Stimulated activated CD8-positive, alpha-beta memory T cell treated with anti-CD3 and anti-CD28 coated beads, Interleukin-4, amount 100 ng/mL, for 4 hours (primary cell): ENCODE results near the gene RANGAP1.
"Not testable (repeated sequence)": the region's sequence is repeated elsewhere in the genome, so short reads cannot be mapped to it uniquely, and the experiment has no call there.

Experiments
- DNase-seq, 2 donors: peaks; one replicate each; pipeline ENCODE4 v3.0.0-alpha.2; 2020; ENCODE audit warnings: low read depth in 2 of 2, low spot score in 1 of 2

RANGAP1 gene

DNA sequence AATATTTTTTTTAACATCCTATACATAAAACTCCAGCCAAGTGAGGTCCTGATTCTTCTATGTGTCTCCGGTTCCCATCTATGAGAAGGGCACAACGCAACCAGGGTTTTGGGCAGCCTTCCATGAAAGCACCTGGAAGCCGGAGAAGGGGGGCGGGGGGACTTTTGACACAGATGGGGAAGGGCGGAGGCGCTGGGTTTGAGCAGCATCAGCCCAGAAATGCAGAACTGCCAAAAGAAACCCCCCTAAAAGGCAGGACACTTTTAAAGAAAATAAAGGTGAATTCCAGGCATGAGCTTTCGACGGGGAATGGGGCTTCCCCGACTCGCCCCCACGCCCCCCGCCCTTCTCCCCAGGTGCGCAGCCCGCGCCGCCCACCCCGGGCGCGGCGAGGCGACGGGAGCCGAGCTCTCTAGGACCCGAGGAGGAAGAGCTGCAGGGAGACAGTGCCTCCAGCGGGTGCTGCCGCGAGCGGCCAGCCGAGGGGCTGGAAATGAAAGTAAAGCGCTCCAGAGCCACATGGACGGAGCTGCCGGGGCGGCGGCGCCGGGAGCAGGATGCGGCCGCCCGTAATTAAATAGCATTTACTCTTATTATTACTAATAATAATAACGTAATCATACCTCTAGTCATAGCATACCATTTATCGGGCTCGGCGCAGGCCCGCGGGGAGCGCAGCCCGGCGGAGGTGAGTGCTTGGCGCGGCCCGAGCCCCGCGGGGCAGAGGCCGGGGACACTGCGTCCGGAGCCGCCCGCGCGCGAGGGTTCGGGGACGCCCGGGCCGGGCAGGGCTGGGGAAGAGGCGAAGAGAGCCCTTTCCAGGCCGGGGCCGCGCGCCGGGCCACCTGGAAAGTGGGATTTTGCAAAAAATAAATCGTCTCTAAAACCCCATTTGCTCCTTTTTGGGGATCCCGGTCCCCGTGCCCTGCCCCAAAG lies 15.4 kb upstream of the RANGAP1 start, which contains the start of gene ZC3H7B:
TSS of gene ZC3H7B (plus strand) at position 441 of the 936 bp plus-strand sequence. CDS start 19,136 bp downstream, outside the sequence.
- peak; percentile 61 to 76 for DNase-seq

DNA sequence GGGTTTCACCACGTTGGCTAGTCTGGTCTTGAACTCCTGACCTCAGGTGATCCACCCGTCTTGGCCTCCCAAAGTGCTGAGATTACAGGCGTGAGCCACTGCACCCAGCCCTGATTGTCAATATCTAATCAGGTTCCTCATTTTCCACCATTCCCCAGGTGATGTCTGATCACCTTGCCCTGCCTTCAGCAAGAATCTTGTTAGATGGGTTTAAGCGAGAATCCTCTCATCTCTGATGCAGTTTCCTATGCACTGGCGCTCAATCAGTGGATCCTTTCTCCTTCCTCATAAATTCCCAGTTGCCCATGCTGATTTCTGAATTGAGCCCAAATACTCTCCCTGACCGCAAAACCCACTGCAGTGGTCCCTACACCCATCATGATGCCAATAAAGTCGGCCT lies 14.7 kb upstream of the RANGAP1 start:
- DNase-seq, result no peak

DNA sequence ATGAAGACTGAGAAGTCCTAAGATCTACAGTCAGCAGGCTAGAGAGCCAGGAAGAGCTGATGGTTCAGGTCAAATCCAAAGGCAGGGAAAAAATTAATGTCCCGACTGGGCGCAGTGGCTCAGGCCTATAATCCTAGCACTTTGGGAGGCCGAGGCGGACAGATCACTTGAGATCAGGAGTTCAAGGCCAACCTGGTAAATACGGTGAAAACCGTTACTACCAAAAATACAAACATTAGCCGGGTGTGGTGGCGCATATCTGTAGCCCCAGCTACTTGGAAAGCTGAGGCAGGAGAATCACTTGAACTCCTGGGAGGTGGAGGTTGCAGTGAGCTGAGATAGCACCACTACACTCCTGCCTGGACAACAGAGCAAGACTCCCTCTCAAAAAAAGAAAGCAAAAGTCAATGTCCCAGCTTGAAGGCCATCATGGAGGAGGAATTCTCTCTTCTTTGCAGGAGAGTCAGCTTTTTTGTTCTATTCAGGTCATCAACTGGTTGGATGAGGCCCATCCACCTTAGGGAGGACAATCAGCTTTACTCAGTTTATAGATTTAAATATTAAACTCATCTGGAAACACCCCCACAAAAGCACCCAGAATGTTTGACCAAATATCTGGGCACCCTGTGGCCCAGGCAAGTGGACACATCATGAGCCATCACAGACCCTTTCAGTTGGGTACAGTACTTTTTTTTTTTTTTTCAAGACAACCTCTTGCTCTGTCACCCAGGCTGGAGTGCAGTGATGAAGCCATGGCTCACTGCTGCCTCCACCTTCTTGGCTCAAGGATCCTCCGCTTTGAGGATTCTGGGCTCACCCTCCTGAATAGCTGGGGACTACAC lies 11.1 kb upstream of the RANGAP1 start:
- DNase-seq, result no peak

DNA sequence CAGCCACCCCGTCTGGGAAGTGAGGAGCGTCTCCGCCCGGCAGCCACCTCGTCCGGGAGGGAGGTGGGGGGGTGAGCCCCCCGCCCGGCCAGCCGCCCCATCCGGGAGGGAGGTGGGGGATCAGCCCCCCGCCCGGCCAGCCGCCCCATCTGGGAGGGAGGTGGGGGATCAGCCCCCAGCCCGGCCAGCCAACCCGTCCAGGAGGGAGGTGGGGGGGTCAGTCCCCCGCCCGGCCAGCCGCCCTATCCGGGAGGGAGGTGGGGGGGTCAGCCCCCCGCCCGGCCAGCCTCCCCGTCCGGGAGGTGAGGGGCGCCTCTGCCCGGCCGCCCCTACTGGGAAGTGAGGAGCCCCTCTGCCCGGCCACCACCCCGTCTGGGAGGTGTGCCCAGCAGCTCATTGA lies 8.8 kb upstream of the RANGAP1 start:
- not testable (repeated sequence) for DNase-seq

DNA sequence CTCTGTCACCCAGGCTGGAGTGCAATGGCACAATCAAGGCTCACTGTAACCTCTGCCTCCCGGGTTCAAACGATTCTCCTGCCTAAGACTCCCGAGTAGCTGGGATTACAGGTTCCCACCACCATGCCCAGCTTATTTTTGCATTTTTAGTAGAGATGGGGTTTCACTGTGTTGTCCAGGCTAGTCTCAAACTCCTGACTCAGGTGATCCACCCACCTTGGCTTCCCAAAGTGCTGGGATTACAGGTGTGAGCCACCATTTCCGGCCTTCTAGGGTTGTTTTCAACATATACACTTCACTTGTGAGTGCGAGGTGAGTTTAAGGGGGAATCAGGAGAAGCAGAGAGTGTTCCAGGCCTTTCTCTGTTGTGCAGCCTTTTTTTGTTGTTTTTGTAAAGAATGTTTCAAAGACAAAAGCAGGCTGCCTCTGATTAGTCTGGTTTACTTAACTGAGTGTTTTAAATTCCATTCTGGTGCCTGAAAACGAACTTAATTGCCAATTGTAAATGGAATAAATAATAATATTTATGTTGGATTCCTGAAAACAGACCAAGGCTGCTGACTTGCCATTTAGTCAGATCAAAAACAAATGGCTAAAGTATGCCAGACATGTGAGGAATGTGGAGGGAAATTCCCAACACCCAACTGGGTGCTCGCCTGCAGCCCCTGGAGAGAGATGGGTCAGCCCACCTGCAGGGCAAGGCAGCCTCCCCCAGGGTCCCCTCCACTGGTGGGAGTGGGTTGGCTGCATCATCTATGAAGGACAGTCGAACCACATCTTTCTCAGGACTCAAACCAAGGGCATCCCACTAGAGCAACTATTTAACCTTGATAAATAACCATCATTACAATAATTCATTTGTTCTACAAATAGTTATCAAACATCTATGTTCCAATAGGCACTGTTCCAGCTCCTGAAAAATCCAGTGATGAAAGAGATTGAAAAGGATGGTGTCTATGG lies 4.6 kb upstream of the RANGAP1 start:
- no peak for DNase-seq

DNA sequence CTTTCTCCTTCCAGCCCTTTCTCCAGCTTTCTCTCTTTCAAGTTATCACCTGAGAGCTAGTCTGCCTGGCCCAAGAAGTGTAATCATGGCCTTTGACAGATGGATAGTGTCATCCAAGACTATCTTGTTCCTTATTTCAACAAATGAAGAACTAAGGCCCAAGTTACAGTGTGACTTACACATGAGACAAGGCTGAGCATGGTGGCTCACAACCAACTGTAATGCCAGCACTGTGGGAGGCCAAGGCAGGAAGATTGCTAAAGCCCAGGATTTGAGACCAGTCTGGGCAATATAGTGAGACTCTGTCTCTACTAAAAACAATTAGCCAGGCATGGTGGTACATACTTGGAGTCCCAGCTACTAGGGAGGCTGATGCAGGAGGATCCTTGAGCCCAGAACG lies 3.7 kb upstream of the RANGAP1 start:
- DNase-seq, result no peak

DNA sequence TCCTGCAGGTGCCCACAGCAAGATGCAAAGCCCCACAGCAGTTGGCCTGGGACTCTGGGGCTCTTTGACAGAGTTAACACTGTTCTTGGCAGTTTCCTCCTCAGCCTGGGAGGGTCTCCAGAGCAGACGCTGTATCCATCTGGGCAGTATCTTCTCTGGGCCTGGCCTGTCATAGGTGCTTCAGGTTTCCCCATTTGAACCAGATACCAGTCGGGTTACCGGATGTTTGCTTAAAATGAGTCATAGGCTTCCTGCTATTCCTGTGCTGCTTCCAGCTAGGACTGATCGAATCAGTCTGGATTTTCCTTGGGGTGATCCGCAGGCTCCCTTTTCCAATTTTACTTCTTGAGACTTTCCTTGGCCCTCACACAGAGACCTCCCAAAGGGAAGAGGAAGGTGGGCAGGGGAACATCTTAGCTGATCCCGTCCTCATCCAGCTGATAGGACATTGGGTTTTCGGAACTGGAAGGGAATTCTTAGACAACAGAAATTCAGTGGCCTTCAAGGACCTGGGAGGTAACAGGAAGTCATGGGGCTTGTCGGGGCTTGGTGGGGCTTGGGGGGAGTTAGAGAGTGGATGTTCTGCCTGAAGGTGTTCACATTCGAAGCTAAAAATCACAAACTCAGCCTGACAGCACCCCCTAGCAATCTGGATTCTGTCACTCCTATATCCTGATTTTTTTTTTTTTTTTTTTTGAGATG lies 2.4 kb upstream of the RANGAP1 start:
- DNase-seq, result no peak

DNA sequence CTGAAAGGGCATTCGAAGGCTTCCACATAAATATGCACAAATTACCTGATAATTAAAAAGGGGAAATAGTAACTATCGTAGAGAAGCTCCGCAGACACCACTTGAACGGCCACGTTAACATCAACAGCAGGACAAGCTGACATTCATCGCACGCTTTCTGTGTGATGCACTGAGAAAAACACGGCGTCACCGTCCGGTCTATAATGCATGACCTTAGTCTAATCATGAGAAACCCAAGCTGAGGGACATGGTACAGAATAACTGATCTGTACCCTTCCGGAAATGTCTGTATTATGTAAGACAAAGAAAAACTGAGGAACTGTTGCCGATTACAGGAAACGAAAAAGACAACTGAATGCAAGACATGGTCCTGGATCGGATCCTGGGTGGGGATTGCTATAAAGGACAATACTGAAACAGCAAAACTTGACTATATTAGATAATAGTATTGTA lies 678 bp upstream of the RANGAP1 start:
- DNase-seq, result peak in 1 of 2 donors; percentile 12

DNA sequence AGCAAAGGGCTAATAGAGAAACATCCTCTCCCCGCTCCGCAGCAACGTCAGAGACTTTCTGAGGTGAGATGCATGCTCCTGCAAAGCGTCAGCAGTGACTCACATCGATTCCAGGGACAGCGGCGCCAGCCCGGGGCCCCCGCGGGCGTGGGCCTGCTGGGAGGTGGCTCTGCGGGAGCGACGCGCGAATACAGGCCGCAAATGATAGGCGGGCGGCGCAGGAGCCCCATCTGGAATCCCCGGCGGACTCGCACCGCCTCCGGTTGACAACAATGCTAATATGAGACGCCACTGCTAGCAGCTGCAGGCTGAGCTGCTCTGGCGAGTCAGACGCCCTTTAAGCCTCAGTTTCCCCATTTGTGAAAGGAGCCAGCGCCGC lies 557 bp downstream of the RANGAP1 start:
- peak; percentile 64 to 79 for DNase-seq

DNA sequence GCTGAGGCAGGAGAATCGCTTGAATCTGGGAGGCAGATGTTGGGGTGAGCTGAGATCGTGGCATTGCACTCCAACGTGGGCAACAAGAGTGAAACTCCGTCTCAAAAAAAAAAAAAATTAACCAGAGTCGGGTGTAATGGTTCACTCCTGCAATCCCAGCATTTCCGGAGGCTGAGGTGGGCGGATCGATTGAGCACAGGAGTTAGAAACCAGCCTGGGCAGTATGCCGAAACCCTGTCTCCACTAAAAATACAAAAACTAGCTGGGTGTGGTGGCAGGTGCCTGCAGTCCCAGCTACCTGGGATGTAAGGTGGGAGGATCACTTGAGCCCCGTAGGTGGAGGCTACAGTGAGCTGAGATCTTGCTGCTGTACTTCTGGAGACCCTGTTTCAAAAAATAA lies 1.5 kb downstream of the RANGAP1 start:
- no peak for DNase-seq

DNA sequence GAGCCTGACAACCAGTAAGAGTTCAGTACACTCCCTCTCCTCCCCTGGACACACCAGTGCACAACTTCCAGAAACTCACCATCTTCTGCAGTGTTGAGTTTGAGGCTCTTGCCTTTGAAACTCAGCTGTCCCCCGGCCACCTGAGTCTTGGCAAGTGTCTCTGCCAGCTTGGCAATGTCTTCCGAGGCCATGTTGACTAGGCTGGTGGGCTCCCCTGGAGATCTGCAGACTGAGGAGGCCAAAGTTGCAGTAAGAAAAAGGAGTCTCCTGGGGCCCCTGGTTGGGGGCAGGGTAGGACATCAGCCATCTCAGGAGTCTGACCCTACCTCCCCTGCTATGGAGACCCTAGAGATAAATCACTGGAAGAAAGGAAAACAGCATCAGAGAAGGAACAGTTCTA lies 5.1 kb downstream of the RANGAP1 start:
- no peak for DNase-seq

DNA sequence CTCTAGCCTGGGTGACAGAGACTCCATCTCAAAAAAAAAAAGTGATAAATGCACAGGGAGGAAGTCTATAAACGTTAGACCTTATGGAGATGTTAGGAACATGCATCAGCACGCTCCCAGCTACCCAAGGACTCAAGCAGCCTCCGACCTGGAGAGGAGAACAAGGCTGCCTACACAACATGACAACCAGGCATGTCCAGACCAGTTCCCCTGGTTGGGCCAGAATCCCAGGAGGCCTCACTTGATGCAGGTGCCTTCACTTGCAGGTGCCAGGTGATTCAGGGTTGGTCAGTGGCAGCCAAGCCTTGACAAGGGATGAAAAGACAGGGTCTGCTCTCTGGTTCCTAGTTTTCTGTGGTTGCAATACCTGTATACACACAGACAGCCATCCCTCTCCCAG lies 5.9 kb downstream of the RANGAP1 start:
- no peak for DNase-seq

DNA sequence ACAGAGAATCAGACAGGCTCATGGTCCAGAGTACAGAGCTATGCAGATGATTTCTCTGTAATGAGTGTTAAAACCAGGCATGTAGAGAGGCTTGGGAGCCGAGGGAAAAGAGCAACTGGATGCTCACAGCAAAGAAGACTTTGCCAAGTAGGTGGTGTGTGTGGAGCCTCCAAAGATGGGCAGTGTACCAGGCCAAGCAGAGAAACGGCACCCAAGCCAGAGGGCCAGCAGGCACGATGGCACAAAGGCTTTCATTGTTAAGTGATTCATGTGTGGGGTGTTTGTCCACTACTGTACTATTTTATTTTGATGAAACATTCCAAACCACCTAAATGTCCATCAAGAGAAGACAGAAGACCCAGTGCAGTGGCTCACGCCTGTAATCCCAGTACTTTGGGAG lies 11.1 kb downstream of the RANGAP1 start:
- no peak for DNase-seq

DNA sequence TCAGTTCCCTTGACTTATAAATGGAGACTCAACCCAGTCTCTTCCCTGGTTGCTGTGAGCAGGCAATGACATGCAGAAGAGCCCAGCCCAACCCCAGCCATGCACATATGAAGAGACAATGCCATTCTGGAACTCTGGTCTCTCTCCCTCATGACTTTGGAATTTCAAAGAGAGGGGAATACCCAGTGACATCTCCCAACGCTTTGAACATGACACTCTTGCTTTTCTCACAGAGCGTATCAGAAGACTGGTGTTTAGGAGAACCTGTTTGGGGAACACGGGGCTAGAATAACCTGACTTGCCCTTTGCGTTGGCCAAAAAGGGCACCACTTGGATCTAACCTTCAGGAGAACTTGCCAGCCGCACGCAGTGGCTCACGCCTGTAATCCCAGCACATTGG lies 12.9 kb downstream of the RANGAP1 start:
- DNase-seq, result no peak

DNA sequence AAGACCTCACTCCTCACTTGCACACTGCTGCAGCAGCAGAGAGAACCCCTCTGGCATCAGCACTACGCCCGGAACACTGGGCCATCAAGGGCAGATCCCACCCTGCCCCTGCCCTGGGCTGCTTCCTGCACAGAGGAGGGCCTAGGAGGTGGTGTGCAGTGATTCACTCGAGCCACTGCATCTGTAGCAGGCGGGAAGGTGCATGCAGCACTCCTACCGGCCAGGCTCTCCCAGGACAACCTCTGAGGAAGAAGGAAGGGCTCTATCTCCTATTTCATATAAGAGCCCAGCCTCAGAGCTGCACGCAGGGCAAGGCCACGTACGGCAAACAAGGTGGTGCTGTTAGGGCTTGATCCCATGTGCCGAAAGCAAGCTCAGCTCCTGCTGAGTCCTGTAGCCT lies 14.2 kb downstream of the RANGAP1 start:
- no peak for DNase-seq

DNA sequence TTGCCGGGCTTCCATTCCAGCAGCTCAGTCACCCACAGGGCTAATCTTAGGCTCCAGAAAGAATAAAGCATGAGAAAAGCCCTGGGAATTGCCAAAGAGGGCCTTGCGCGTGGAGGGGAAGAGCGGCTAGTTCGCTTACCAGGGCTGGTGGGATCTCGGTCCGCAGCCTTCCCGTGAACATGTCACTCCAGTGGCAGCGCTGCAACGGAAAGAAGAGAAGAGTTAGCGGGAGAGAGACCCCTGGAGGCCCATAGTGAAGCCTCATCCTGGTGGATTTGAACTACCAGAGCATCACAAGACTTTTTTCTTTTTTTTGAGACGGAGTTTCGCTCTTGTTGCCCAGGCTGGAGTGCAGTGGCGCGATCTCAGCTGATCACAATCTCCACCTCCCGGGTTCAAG lies 18.0 kb downstream of the RANGAP1 start:
- DNase-seq, result no peak

DNA sequence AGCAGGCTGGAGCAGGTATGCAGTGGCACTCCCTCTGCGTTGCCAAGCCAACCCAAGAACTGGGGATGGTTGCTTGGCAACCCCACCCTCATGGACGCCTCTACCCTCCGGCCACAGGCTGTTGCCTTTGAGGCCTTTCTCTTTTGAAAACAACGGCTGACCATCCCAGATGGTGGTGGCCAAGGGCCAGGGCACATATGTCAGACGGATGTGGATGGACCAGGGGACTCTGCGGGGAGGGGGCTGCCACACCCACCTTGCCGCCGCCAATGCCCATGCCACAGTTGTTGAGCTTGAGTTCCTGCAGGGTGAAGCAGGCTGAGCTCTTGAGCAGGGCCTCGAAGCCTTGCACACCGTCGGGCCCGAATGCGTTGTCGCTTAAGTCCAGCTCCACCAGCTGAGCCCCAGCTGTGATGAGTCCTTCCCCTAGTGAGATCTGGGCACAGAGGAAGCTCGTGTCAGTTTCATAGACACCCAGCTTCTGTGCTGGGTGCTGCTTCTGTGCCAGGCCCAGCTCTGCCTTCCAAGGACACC lies 21.5 kb downstream of the RANGAP1 start:
- DNase-seq, result no peak

DNA sequence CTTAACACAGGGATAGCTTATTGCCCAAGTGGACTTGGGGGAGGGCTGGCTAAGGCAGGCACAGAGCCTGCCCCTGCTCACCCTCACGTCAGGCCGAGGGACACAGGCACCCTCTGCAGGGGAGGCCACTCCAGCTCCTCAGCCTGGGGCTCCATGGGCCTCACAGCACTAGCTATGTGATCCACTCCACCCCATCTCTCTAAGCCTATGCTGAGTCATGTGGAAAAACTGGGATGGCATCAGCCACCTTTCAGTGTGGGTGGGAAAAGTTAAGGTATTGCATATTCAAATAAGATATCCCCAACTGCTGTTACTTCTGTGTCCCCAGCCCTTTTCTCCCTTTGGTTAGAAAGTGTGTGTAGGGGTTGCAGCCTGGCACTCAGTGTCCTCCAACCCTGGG lies 22.3 kb downstream of the RANGAP1 start:
- no peak for DNase-seq

DNA sequence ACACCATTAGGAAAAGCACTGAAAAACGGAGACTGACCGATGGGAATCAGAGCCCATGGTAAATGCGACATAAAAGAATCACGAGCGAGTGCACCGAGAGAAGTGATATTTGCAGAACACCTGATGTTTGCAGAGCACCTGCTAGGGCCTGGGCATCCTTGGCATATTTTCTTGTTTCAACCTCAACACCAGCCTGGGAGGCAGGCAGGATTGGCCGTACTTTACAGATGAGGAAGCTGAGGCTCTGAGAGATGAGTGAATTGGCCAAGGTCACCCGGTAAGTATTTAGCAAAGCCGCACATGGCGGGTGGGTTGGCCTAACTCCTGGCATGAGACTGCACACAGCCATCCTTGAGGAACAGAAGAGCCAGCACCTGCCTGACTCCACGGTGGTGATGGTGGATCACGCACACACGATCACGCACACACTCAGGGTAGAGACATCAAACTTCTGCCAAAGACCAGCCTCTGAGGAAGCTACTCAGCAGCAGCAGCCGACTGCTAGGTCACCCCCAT lies 23.7 kb downstream of the RANGAP1 start:
- no peak for DNase-seq
